Coronary artery (tissue), 2 donors: ENCODE results near the gene RAB44.
"Not testable (repeated sequence)": the region's sequence is repeated elsewhere in the genome, so short reads cannot be mapped to it uniquely, and the experiment has no call there.

Experiments used
- DNase-seq: peaks from one replicate; pipeline ENCODE4 v3.0.0-alpha.2; 2017; ENCODE audit warnings: low spot score
- H3K27ac ChIP-seq, 2 donors: fragments of 200-600 bp; sonication (generic); one replicate each; pipeline ENCODE4 v1.5.1; 2016 to 2019
- H3K4me3 ChIP-seq: fragments of 200-600 bp; sonication (generic); 2 replicates; pipeline ENCODE4 v1.5.1; 2016; ENCODE audit warnings: mild to moderate bottlenecking, moderate library complexity
- CTCF ChIP-seq: fragments of 200-600 bp; sonication (generic); IDR thresholded peaks from one replicate; pipeline ENCODE4 v1.5.1; 2019; ENCODE audit warnings: antibody characterized with exemption

The RAB44 gene

DNA sequence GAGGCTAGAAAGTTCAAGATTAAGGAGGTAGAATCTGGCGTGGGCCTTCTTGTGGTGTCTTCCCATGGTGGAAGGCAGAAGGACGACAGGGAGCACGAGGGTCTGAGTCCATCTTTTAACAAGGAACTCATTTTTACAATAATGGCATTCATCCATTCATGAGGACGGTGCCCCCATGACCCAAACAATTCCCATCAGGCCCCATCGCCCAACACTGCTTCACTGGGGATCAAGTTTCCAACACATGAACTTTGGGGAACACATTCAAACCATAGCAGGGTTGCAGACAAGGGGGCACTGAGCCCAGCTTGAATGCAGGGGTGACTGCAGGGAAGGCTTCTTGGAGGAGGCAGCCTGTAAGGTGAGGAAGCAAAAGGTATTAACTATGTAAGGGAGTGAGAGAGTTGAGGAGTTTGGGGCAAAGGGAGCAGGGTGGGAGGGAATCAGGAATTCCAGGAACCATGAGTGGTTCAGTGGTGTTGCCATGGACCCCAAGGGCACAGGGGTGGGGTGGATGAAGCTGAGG lies 5.5 kb downstream of the RAB44 start:
- no peak for DNase-seq
- no peak overlapping the region for H3K27ac ChIP-seq

GRCh38 chr6:36703982-36704381 lies 6.4 kb downstream of the RAB44 start:
- H3K27ac ChIP-seq, result no peak overlapping the region
- no peak overlapping the region for H3K4me3 ChIP-seq
- no peak for DNase-seq
- no peak for TF ChIP-seq CTCF

More for the DNA sequence above, 5.5 kb downstream of the RAB44 start:
- TF ChIP-seq CTCF, result no peak
- H3K4me3 ChIP-seq, result no peak overlapping the region

- DNase-seq, H3K4me3 ChIP-seq, H3K27ac ChIP-seq: not testable (repeated sequence)
Observed at GRCh38 chr6:36704961-36705577, 7.4 kb downstream of the RAB44 start.

GRCh38 chr6:36706339-36706738 lies 8.7 kb downstream of the RAB44 start:
- TF ChIP-seq CTCF, result no peak
- DNase-seq, result no peak
- H3K4me3 ChIP-seq, result no peak overlapping the region
- H3K27ac ChIP-seq, result no peak overlapping the region

GRCh38 chr6:36712816-36713215 lies 15.2 kb downstream of the RAB44 start:
- no peak for TF ChIP-seq CTCF
- DNase-seq, result no peak
- Histone ChIP-seq H3K4me3 (no peak overlapping the region), H3K27ac (no peak overlapping the region)

DNA sequence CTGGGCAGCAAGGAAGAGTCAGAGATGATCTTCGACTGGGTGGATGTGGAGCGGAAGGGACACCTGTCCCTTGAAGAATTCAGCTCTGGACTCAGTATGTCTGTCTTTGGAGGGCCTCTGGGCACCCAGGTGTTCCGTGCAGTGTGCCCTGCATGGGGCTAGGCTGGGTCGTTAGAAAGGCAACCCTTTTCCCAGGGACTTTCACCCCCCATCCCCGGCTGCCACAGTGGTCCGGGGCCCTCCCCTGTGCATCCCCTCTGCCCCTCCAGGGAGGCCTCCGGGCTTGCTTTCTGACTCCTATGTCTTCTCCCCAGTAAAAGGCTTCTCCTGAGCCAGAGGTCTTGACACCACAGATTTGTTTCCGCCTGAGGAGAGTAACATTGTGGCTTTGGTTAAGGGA lies 16.2 kb downstream of the RAB44 start:
- no peak for DNase-seq
- no peak overlapping the region for H3K27ac ChIP-seq
- no peak overlapping the region for H3K4me3 ChIP-seq
- TF ChIP-seq CTCF, result no peak

DNA sequence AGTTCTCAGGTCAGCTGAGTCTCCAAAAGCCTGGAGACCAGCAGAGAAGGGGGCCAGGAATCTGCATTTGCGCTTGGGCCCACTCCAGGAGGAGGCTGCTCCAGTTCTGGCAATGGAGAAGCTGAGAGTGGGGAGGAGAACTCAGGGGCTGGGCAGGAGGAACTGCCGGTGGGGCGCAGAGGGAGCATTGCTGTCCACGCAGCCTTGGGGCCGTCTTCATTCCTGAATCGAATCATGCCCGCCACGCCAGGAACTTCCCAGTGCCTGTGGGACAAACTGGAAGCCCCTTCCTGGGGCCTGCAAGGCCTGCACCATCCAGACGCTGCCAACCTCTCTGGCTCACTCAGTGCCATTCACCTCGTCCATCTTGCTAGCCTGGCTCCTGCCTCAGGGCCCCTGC lies 16.9 kb downstream of the RAB44 start:
- no peak for TF ChIP-seq CTCF
- DNase-seq, result no peak
- Histone ChIP-seq H3K4me3 (no peak overlapping the region), H3K27ac (no peak overlapping the region)
